Osteocyte (in vitro differentiated cells): ENCODE measurements around the gene CES3. TPM values are rescaled to one million over a fixed set of nuclear protein-coding genes. Genes with fewer than 3 reads are reported as not detected.
"Not testable (repeated sequence)": the region's sequence is repeated elsewhere in the genome, so short reads cannot be mapped to it uniquely, and the experiment has no call there.

Source experiments
- DNase-seq: peaks from one replicate; pipeline ENCODE4 v3.0.0; 2021; ENCODE audit warnings: mixed read lengths; ENCODE audit not compliant: unreplicated experiment; ENCODE audit errors: extremely low spot score
- H3K27ac Mint-ChIP-seq: one replicate; pipeline ENCODE4 v1.8.0; 2021; ENCODE audit warnings: mild to moderate bottlenecking, mixed read lengths; ENCODE audit not compliant: unreplicated experiment
- H3K27me3 Mint-ChIP-seq: one replicate; pipeline ENCODE4 v1.8.0; 2021; ENCODE audit warnings: mixed read lengths; ENCODE audit not compliant: unreplicated experiment
- H3K36me3 Mint-ChIP-seq: one replicate; pipeline ENCODE4 v1.8.0; 2021; ENCODE audit warnings: mixed read lengths; ENCODE audit not compliant: unreplicated experiment
- H3K4me1 Mint-ChIP-seq: one replicate; pipeline ENCODE4 v1.8.0; 2021; ENCODE audit warnings: mixed read lengths; ENCODE audit not compliant: unreplicated experiment
- H3K4me3 Mint-ChIP-seq: one replicate; pipeline ENCODE4 v1.8.0; 2021; ENCODE audit warnings: mild to moderate bottlenecking, moderate library complexity, mixed read lengths; ENCODE audit not compliant: unreplicated experiment
- H3K9me3 Mint-ChIP-seq: one replicate; pipeline ENCODE4 v1.8.0; 2021; ENCODE audit warnings: mixed read lengths; ENCODE audit not compliant: unreplicated experiment
- total RNA-seq: library from RNA; stranded (reverse); gene quantifications from 2 replicates; pipeline ENCODE4 v1.2.1, GENCODE V29; 2021
- TF ChIP-seq, protein P1 (sequence below): fragments of 200-600 bp; sonication (generic); IDR thresholded peaks from 2 replicates; pipeline ENCODE4 v1.5.0; 2021; ENCODE audit warnings: antibody characterized with exemption, mild to moderate bottlenecking, moderate library complexity

Gene CES3
- total RNA-seq, 1 donor from 2014 or later = 0.24 TPM

DNA sequence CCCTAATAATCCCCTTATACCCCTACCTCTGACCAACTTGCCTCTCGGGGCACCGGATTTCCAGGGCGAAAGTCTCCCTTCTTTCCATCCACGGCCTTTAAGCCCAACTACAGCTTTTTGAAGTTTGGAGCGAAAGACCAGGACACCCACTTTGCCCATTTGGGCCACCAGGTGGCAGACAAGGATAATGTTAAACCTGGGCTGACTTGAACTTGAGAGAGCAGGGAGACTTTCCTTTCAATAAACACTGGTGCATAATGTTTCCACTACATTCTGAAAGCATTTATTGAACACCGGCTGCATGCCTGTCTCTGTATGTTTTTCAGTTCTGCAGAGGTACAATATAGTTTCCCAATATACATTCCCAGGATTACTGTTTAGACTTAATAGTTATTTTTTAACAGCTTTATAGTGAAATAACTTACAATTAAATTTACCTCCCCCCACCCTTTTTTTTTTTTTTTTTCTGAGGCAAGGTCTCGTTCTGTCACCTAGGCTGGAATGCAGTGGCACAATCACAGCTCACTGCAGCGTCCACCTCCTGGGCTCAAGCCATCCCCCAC, 6.9 kb upstream of the CES3 start:
- H3K36me3 Mint-ChIP-seq = peaks cover 3% of the 10 kb centered on the region
- H3K27ac Mint-ChIP-seq = no peak overlapping the region
- TF ChIP-seq, protein P1, sequence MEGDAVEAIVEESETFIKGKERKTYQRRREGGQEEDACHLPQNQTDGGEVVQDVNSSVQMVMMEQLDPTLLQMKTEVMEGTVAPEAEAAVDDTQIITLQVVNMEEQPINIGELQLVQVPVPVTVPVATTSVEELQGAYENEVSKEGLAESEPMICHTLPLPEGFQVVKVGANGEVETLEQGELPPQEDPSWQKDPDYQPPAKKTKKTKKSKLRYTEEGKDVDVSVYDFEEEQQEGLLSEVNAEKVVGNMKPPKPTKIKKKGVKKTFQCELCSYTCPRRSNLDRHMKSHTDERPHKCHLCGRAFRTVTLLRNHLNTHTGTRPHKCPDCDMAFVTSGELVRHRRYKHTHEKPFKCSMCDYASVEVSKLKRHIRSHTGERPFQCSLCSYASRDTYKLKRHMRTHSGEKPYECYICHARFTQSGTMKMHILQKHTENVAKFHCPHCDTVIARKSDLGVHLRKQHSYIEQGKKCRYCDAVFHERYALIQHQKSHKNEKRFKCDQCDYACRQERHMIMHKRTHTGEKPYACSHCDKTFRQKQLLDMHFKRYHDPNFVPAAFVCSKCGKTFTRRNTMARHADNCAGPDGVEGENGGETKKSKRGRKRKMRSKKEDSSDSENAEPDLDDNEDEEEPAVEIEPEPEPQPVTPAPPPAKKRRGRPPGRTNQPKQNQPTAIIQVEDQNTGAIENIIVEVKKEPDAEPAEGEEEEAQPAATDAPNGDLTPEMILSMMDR = peak; percentile 83
- H3K9me3 Mint-ChIP-seq = peaks cover 9% of the 10 kb centered on the region
- DNase-seq = no peak
- no peaks in the 10 kb centered on the region for H3K4me1 Mint-ChIP-seq
- H3K4me3 Mint-ChIP-seq = no peak overlapping the region
- H3K27me3 Mint-ChIP-seq = peaks cover 36% of the 10 kb centered on the region

DNA sequence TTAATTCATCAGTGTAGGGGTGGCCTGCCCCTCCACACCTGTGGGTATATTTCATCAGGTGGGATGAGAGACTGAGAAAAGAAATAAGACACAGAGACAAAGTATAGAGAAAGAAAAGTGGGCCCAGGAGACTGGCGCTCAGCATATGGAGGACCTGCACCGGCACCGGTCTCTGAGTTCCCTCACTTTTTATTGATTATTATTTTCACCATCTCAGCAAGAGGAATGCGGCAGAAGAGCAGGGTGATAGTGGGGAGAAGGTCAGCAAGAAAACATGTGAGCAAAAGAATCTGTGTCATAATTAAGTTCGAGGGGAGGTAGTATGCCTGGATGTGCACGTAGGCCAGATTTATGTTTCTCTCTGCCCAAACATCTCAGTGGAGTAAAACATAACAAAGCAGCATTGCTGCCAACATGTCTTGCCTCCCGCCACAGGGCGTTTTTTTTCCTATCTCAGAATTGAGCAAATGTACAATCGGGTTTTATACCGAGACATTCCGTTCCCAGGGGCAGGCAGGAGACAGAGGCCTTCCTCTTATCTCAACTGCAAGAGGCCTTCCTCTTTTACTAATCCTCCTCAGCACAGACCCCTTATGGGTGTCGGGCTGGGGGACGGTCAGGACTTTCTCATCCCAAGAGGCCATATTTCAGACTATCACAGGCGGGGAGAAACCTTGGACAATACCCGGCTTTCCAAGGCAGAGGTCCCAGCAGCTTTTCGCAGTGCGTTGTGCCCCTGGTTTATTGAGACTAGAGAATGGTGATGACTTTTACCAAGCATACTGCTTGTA, 5.5 kb upstream of the CES3 start:
- not testable (repeated sequence) for H3K27ac Mint-ChIP-seq, H3K4me3 Mint-ChIP-seq, H3K4me1 Mint-ChIP-seq, H3K9me3 Mint-ChIP-seq, H3K36me3 Mint-ChIP-seq, DNase-seq
- peaks cover 33% of the 10 kb centered on the region for H3K27me3 Mint-ChIP-seq

DNA sequence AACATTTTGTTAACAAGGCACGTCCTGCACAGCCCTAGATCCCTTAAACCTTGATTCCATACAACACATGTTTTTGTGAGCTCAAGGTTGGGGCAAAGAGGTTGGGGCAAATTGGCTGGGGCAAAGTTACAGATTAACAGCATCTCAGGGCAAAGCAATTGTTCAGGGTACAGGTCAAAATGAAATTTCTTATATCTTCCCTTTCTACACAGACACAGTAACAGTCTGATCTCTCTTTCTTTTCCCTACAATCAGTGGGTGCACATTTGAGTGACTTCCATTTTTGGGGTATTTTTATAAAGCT, 5.0 kb upstream of the CES3 start:
- H3K27me3 Mint-ChIP-seq = peaks cover 33% of the 10 kb centered on the region
- not testable (repeated sequence) for H3K9me3 Mint-ChIP-seq, DNase-seq, H3K4me3 Mint-ChIP-seq, H3K27ac Mint-ChIP-seq, H3K4me1 Mint-ChIP-seq, H3K36me3 Mint-ChIP-seq

DNA sequence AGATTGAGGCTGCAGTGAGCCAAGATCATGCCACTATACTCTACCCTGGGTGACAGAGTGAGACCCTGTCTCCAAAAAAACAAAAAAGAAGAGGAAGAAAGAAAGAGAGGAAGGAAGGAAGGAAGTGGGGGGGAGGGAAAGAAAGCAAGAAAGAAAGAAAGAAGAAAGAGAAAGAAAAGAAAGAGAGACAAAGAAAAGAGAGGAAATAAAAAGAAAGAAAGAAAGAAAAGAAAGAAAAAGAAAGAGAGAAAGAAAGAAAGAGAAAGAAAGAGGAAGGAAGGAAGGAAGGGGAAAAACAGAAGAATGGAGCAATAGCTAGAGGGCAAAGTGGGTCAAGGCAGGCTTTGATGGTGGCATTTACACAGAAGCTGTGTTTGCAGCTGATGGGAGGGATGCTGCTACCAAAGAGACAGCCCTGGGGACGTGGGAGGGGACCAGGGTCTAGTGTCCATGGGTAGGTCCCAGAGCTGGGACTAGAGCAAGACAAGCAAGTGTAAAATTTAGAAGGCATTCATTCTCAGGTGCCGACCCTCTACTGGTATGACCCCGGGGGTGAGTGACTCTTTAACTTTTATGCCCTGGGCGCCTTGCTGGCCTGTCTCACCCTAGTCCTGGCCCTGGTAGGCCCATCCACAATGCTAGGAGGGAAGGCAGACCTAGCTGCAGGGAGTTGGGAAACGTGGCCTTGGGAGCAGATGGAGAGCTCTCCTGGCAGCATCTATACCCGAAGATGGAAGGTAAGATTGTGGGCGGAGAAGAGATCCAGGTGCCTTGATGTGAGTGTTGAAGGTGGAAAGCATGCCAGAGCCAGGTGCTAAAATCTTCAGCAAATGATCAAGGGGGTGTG, 2.0 kb upstream of the CES3 start:
- DNase-seq = no peak
- no peaks in the 10 kb centered on the region for H3K4me1 Mint-ChIP-seq
- no peak overlapping the region for H3K4me3 Mint-ChIP-seq
- no peak overlapping the region for H3K27ac Mint-ChIP-seq
- TF ChIP-seq, protein P1 = no peak
- peaks cover 20% of the 10 kb centered on the region for H3K27me3 Mint-ChIP-seq
- no peaks in the 10 kb centered on the region for H3K9me3 Mint-ChIP-seq
- no peaks in the 10 kb centered on the region for H3K36me3 Mint-ChIP-seq

DNA sequence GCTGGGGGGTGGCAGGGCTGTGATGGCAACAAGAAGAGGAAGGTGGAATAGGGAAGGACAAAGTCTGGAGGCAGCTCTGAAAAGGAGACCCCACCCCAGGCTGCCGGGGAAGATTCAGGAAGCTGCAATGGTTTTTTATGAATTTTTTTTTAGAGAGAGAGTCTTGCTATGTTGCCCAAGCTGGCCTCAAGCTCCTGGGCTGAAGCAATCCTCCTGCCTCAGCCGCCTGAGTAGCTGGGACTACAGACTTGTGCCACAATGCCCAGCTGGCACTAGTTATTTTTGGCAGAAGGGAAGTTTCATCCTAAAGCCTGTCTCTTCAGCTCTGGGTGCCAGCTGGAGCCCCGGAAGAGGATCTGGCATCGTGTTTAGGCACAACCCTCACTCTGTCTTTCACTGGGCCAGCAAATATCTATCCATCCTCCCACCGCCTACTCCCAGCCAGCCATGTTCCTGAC, 1.3 kb upstream of the CES3 start:
- no peaks in the 10 kb centered on the region for H3K4me1 Mint-ChIP-seq
- DNase-seq = no peak
- no peak overlapping the region for H3K27ac Mint-ChIP-seq
- TF ChIP-seq, protein P1 = no peak
- H3K36me3 Mint-ChIP-seq = no peaks in the 10 kb centered on the region
- H3K27me3 Mint-ChIP-seq = peaks cover 23% of the 10 kb centered on the region
- H3K4me3 Mint-ChIP-seq = no peak overlapping the region
- no peaks in the 10 kb centered on the region for H3K9me3 Mint-ChIP-seq

DNA sequence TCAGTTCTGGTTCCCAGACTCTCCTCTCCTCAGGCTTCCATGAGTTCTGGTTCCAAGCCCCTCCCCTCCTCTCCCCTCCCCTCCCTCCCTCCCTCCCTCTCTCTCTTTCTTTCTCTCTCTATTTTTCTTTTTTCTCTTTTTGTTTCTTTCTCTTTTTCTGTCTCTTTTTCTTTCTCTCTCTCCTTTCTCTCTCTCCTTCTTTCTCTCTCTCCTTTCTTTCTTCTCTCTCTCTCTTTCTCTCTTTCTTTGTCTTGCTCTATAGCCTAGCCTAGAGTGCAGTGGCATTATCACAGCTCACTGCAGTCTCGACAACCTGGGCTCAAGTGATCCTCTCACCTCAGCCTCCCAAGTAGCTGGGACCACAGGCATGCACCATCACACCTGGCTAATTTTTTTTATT, 796 bp upstream of the CES3 start:
- no peaks in the 10 kb centered on the region for H3K36me3 Mint-ChIP-seq
- no peaks in the 10 kb centered on the region for H3K4me1 Mint-ChIP-seq
- no peaks in the 10 kb centered on the region for H3K9me3 Mint-ChIP-seq
- H3K4me3 Mint-ChIP-seq = no peak overlapping the region
- peaks cover 28% of the 10 kb centered on the region for H3K27me3 Mint-ChIP-seq
- no peak for DNase-seq
- no peak overlapping the region for H3K27ac Mint-ChIP-seq
- TF ChIP-seq, protein P1 = no peak
